Right lobe of liver (tissue), 4 donors: Measurements from ENCODE around the gene TSPAN1.

Experiments used
- POLR2A ChIP-seq: fragments of 450-650 bp; IDR thresholded peaks from one replicate; pipeline ENCODE4 v1.6.1; 2017; ENCODE audit warnings: antibody characterized with exemption, mild to moderate bottlenecking
- TF ChIP-seq, protein P1 (sequence below), 4 donors: fragments of 200-600 bp in 3 of 4; fragments of 450-650 bp in 1 of 4; IDR thresholded peaks; one replicate each; pipeline versions ENCODE4 v1.5.1 to v1.8.0; 2016 to 2022; ENCODE audit warnings: antibody characterized with exemption in 4 of 4, mild to moderate bottlenecking in 2 of 4
- donor health status: DM: no; HTN: no; CAD: no.
- donor health status: DM: no; HTN: no; CAD: no.
- donor health status: DM: no; HTN: yes; CAD: no.

- TF ChIP-seq, protein P1, sequence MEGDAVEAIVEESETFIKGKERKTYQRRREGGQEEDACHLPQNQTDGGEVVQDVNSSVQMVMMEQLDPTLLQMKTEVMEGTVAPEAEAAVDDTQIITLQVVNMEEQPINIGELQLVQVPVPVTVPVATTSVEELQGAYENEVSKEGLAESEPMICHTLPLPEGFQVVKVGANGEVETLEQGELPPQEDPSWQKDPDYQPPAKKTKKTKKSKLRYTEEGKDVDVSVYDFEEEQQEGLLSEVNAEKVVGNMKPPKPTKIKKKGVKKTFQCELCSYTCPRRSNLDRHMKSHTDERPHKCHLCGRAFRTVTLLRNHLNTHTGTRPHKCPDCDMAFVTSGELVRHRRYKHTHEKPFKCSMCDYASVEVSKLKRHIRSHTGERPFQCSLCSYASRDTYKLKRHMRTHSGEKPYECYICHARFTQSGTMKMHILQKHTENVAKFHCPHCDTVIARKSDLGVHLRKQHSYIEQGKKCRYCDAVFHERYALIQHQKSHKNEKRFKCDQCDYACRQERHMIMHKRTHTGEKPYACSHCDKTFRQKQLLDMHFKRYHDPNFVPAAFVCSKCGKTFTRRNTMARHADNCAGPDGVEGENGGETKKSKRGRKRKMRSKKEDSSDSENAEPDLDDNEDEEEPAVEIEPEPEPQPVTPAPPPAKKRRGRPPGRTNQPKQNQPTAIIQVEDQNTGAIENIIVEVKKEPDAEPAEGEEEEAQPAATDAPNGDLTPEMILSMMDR (IDR thresholded peaks at IDR 0.05): peak; percentile 90 to 91 (median 90)
- no peak for TF ChIP-seq POLR2A
Observed at GRCh38 chr1:46223472-46223943, 48.6 kb downstream of the TSPAN1 start.
